GM21390 (cell line): ENCODE data around the gene TOX2.

ENCODE experiments used
- ATAC-seq: cut with Tn5 transposase; IDR thresholded peaks from one replicate; pipeline ENCODE4 v1.9.1; 2021; ENCODE audit not compliant: unreplicated experiment

The TOX2 gene

GRCh38 chr20:43914311-43915210 lies at the start of gene TOX2:
Gene TOX2 (plus strand): TSS chr20:43914852. CDS start chr20:43914892, 40 bp downstream.
- peak; percentile 52 for ATAC-seq

- ATAC-seq: no peak
Measured at GRCh38 chr20:43868091-43868490, 46.6 kb upstream of the TOX2 start.

- no peak for ATAC-seq
Measured at GRCh38 chr20:43870484-43870883, 44.2 kb upstream of the TOX2 start.

GRCh38 chr20:43878776-43879175 lies 35.9 kb upstream of the TOX2 start:
- no peak for ATAC-seq

- no peak for ATAC-seq
Measured at GRCh38 chr20:43893930-43894329, 20.7 kb upstream of the TOX2 start.

- ATAC-seq: no peak
Measured at GRCh38 chr20:43894491-43894890, 20.2 kb upstream of the TOX2 start.

- ATAC-seq: no peak
Measured at GRCh38 chr20:43895235-43895634, 19.4 kb upstream of the TOX2 start.

- no peak for ATAC-seq
Measured at GRCh38 chr20:43899274-43900120, 15.2 kb upstream of the TOX2 start.

GRCh38 chr20:43900121-43900466 lies 14.6 kb upstream of the TOX2 start:
- no peak for ATAC-seq

GRCh38 chr20:43900496-43900895 lies 14.2 kb upstream of the TOX2 start:
- no peak for ATAC-seq

GRCh38 chr20:43901296-43901695 lies 13.4 kb upstream of the TOX2 start:
- ATAC-seq: no peak

- ATAC-seq: no peak
Measured at GRCh38 chr20:43903953-43904826, 10.5 kb upstream of the TOX2 start.

- no peak for ATAC-seq
Measured at GRCh38 chr20:43904827-43905177, 9.8 kb upstream of the TOX2 start.

GRCh38 chr20:43906505-43907034 lies 8.1 kb upstream of the TOX2 start:
- no peak for ATAC-seq

GRCh38 chr20:43909211-43909610 lies 5.4 kb upstream of the TOX2 start:
- no peak for ATAC-seq

GRCh38 chr20:43909720-43910119 lies 4.9 kb upstream of the TOX2 start:
- no peak for ATAC-seq

GRCh38 chr20:43910564-43910963 lies 4.1 kb upstream of the TOX2 start:
- ATAC-seq: no peak

- ATAC-seq: no peak
Measured at GRCh38 chr20:43911066-43911465, 3.6 kb upstream of the TOX2 start.

- no peak for ATAC-seq
Measured at GRCh38 chr20:43913291-43914025, 1.2 kb upstream of the TOX2 start.
